Neural cell (in vitro differentiated cells): ENCODE measurements around the gene FZD10. TPM values are rescaled to one million over a fixed set of nuclear protein-coding genes. Genes with fewer than 3 reads are reported as not detected.

Experiments used
- H2AFZ ChIP-seq: fragments of 200-600, 300-800 bp; sonication (generic), shearing (Covaris generic); 2 replicates; pipeline ENCODE4 v1.6.0; 2014; ENCODE audit warnings: low read depth, mild to moderate bottlenecking, antibody characterized with exemption, low read length, moderate library complexity
- H3F3A ChIP-seq: fragments of 200-600 bp; shearing (Covaris generic); 2 replicates; pipeline ENCODE4 v1.6.1; 2016; ENCODE audit warnings: mild to moderate bottlenecking, moderate library complexity, mixed read lengths, antibody characterized with exemption, low read length; ENCODE audit not compliant: insufficient read depth, poor library complexity, severe bottlenecking
- H3K27ac ChIP-seq: fragments of 200-600, 300-800 bp; sonication (generic), shearing (Covaris generic); 2 replicates; pipeline ENCODE4 v1.5.1; 2014; ENCODE audit warnings: mild to moderate bottlenecking, low read length, moderate library complexity
- H3K27me3 ChIP-seq: fragments of 300-800, 200-600 bp; sonication (generic), shearing (Covaris generic); 2 replicates; pipeline ENCODE4 v1.6.0; 2014; ENCODE audit warnings: mild to moderate bottlenecking, low read depth, low read length, moderate library complexity; ENCODE audit not compliant: insufficient read depth
- H3K36me3 ChIP-seq: fragments of 300-800, 200-600 bp; sonication (generic), shearing (Covaris generic); 2 replicates; pipeline ENCODE4 v1.5.1; 2014; ENCODE audit warnings: mild to moderate bottlenecking, antibody characterized with exemption, low read length, moderate library complexity; ENCODE audit not compliant: insufficient read depth
- H3K4me2 ChIP-seq: fragments of 300-800, 200-600 bp; sonication (generic), shearing (Covaris generic); 2 replicates; pipeline ENCODE4 v1.6.0; 2014; ENCODE audit warnings: mild to moderate bottlenecking, low read length
- H3K4me3 ChIP-seq: fragments of 300-800, 200-600 bp; sonication (generic), shearing (Covaris generic); 2 replicates; pipeline ENCODE4 v1.5.1; 2014; ENCODE audit warnings: mild to moderate bottlenecking, low read length, moderate library complexity
- H3K79me2 ChIP-seq: fragments of 200-600 bp; shearing (Covaris generic); replicated peaks from 2 replicates; pipeline ENCODE4 v1.6.0; 2014; ENCODE audit warnings: mild to moderate bottlenecking, low read length, moderate library complexity; ENCODE audit not compliant: insufficient read depth
- H3K9ac ChIP-seq: fragments of 300-800, 200-600 bp; sonication (generic), shearing (Covaris generic); 2 replicates; pipeline ENCODE4 v1.6.1; 2016; ENCODE audit warnings: mild to moderate bottlenecking, low read length, mixed read lengths
- H3K9me2 ChIP-seq: fragments of 200-600 bp; shearing (Covaris generic); 2 replicates; pipeline ENCODE4 v1.6.1; 2016; ENCODE audit warnings: mild to moderate bottlenecking, low read length, mixed read lengths; ENCODE audit not compliant: insufficient read depth
- H3K9me3 ChIP-seq: fragments of 200-600, 300-800 bp; sonication (generic), shearing (Covaris generic); 2 replicates; pipeline ENCODE4 v1.6.1; 2016; ENCODE audit warnings: mild to moderate bottlenecking, mixed run types, low read length, moderate library complexity, mixed read lengths
- H4K20me1 ChIP-seq: fragments of 200-600 bp; shearing (Covaris generic); 2 replicates; pipeline ENCODE4 v1.6.1; 2016; ENCODE audit warnings: mild to moderate bottlenecking, mixed run types; ENCODE audit not compliant: insufficient read depth
- CTCF ChIP-seq: fragments of 450-650 bp; IDR thresholded peaks from 2 replicates; pipeline ENCODE4 v1.5.1; 2014; ENCODE audit warnings: antibody characterized with exemption, mild to moderate bottlenecking, moderate library complexity; ENCODE audit not compliant: poor library complexity, severe bottlenecking
- EP300 ChIP-seq: fragments of 450-650 bp; conservative IDR thresholded peaks from 2 replicates; pipeline ENCODE4 v1.6.1; 2014; ENCODE audit warnings: antibody characterized with exemption, mild to moderate bottlenecking, moderate library complexity; ENCODE audit not compliant: poor library complexity, severe bottlenecking
- EZH2 ChIP-seq: fragments of 200-600, 300-800 bp; shearing (Covaris generic), sonication (generic); IDR thresholded peaks from 2 replicates; pipeline ENCODE4 v1.6.1; 2014; ENCODE audit warnings: antibody characterized with exemption, low read length, borderline replicate concordance, mild to moderate bottlenecking; ENCODE audit not compliant: insufficient read depth, poor library complexity, severe bottlenecking
- MXI1 ChIP-seq: fragments of 450-650 bp; conservative IDR thresholded peaks from 2 replicates; pipeline ENCODE4 v1.6.1; 2014; ENCODE audit warnings: antibody characterized with exemption, mild to moderate bottlenecking; ENCODE audit not compliant: poor library complexity, severe bottlenecking
- POLR2AphosphoS5 ChIP-seq: IDR thresholded peaks from 2 replicates; pipeline ENCODE4 v1.6.1; 2012
- RAD21 ChIP-seq: fragments of 450-650 bp; conservative IDR thresholded peaks from 2 replicates; pipeline ENCODE4 v1.6.1; 2014; ENCODE audit warnings: antibody characterized with exemption, mild to moderate bottlenecking, moderate library complexity
- SMC3 ChIP-seq: fragments of 450-650 bp; conservative IDR thresholded peaks from 2 replicates; pipeline ENCODE4 v1.6.1; 2014; ENCODE audit warnings: antibody characterized with exemption, mild to moderate bottlenecking, moderate library complexity; ENCODE audit not compliant: poor library complexity
- TAF1 ChIP-seq: IDR thresholded peaks from 2 replicates; pipeline ENCODE4 v1.6.1; 2012; ENCODE audit warnings: low read depth
- polyA plus RNA-seq: library from polyadenylated mRNA; depleted of rRNA; stranded (reverse); fragments of >200 nt; gene quantifications from 2 replicates; pipeline ENCODE4 v1.2.3, GENCODE V29; 2014
- TF ChIP-seq, protein P1 (sequence below): IDR thresholded peaks from 2 replicates; pipeline ENCODE4 v1.6.1; 2012; ENCODE audit warnings: borderline replicate concordance

The FZD10 gene
- polyA plus RNA-seq, 1 donor from 2014 or later, result not detected

GRCh38 chr12:130212384-130212989 is 50.2 kb downstream of the FZD10 start:
- no peaks in the 10 kb centered on the region for H3K27me3 ChIP-seq

GRCh38 chr12:130213249-130213648 is 51.0 kb downstream of the FZD10 start:
- Histone ChIP-seq H3K9me3 (no peaks in the 10 kb centered on the region), H3K9me2 (no peaks in the 10 kb centered on the region), H3K4me3 (no peak overlapping the region), H2AFZ (no peak overlapping the region), H3K4me2 (no peak overlapping the region), H3F3A (no peaks in the 10 kb centered on the region), H3K36me3 (no peaks in the 10 kb centered on the region), H3K27me3 (no peaks in the 10 kb centered on the region), H4K20me1 (no peaks in the 10 kb centered on the region), H3K9ac (no peak overlapping the region), H3K79me2 (no peaks in the 10 kb centered on the region), H3K27ac (no peak overlapping the region)
- TF ChIP-seq RAD21 (no peak), MXI1 (no peak), TAF1 (no peak), EZH2 (no peak)

More at GRCh38 chr12:130212384-130212989, 50.2 kb downstream of the FZD10 start:
- no peak overlapping the region for H3K4me2 ChIP-seq
- no peak overlapping the region for H3K27ac ChIP-seq
- H4K20me1 ChIP-seq, result no peaks in the 10 kb centered on the region
- H3K9me2 ChIP-seq, result no peaks in the 10 kb centered on the region
- H3K9me3 ChIP-seq, result no peaks in the 10 kb centered on the region
- TF ChIP-seq MXI1, result no peak
- no peak for TF ChIP-seq EZH2
- TF ChIP-seq, protein P1, sequence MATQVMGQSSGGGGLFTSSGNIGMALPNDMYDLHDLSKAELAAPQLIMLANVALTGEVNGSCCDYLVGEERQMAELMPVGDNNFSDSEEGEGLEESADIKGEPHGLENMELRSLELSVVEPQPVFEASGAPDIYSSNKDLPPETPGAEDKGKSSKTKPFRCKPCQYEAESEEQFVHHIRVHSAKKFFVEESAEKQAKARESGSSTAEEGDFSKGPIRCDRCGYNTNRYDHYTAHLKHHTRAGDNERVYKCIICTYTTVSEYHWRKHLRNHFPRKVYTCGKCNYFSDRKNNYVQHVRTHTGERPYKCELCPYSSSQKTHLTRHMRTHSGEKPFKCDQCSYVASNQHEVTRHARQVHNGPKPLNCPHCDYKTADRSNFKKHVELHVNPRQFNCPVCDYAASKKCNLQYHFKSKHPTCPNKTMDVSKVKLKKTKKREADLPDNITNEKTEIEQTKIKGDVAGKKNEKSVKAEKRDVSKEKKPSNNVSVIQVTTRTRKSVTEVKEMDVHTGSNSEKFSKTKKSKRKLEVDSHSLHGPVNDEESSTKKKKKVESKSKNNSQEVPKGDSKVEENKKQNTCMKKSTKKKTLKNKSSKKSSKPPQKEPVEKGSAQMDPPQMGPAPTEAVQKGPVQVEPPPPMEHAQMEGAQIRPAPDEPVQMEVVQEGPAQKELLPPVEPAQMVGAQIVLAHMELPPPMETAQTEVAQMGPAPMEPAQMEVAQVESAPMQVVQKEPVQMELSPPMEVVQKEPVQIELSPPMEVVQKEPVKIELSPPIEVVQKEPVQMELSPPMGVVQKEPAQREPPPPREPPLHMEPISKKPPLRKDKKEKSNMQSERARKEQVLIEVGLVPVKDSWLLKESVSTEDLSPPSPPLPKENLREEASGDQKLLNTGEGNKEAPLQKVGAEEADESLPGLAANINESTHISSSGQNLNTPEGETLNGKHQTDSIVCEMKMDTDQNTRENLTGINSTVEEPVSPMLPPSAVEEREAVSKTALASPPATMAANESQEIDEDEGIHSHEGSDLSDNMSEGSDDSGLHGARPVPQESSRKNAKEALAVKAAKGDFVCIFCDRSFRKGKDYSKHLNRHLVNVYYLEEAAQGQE, result no peak
- TF ChIP-seq TAF1, result no peak
- no peak for TF ChIP-seq CTCF
- no peak for TF ChIP-seq POLR2AphosphoS5
- TF ChIP-seq RAD21, result no peak
- no peak overlapping the region for H3K9ac ChIP-seq
- no peak overlapping the region for H3K4me3 ChIP-seq
- no peaks in the 10 kb centered on the region for H3K79me2 ChIP-seq
- H3K36me3 ChIP-seq, result no peaks in the 10 kb centered on the region
- H2AFZ ChIP-seq, result no peak overlapping the region
- H3F3A ChIP-seq, result no peaks in the 10 kb centered on the region

DNA sequence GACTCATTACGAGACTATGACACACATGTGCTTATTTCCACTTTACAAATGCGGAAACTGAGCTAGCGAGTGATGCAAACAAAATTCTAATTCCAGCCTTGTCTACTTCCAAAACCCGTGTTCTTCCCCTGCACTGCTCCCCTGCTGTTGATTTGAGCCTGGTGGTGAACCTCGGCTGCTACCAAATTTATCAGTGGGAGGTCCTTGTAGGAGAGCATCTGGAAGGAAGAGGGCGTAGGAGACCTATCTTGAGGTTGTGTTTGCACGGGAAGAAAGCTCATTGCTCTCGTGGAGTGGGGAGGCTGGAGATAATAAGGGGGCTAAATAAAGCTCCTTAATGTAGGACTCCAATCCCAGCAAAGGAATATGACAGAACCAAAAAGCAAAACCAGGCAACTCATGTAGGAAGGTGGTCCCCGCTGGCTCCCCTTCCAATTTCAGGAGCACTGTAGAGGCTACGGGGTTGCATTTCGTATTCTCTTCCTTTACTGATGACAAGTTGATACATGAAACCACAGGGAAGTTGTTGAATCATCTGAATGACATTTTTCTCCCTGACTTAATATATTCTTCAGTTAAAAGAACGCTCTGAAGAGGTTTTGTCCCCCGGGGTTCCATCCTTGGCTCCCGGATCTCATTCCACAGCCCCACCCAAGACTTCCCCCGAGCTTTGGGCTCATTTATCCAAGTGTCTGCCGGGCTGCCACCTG is 52.6 kb downstream of the FZD10 start:
- Histone ChIP-seq H3K9me3 (no peaks in the 10 kb centered on the region), H3K27ac (no peak overlapping the region), H2AFZ (no peak overlapping the region), H3K9ac (no peak overlapping the region), H3K36me3 (no peaks in the 10 kb centered on the region), H3K4me3 (no peak overlapping the region), H3K27me3 (no peaks in the 10 kb centered on the region), H3F3A (no peaks in the 10 kb centered on the region), H4K20me1 (no peaks in the 10 kb centered on the region), H3K4me2 (no peak overlapping the region), H3K79me2 (no peaks in the 10 kb centered on the region), H3K9me2 (no peaks in the 10 kb centered on the region)
- TF ChIP-seq EZH2 (no peak), CTCF (no peak), MXI1 (no peak), RAD21 (no peak), EP300 (no peak), POLR2AphosphoS5 (no peak), SMC3 (no peak)
- TF ChIP-seq, protein P1, result no peak
